DND-41 (cell line): ENCODE measurements around the gene NUMBL.

Experiments used
- ATAC-seq: fragments of 200-7000 bp; cut with Tn5 transposase; 3 replicates; pipeline ENCODE4 v1.9.1; 2021; ENCODE audit warnings: low read depth; ENCODE audit not compliant: insufficient read depth
- DNase-seq: peaks from one replicate; pipeline ENCODE4 v3.0.0-alpha.2; 2020
- H2AFZ ChIP-seq: 2 replicates; pipeline ENCODE4 v1.6.0; 2012; ENCODE audit warnings: low read depth, low read length
- H3K27ac ChIP-seq: 2 replicates; pipeline ENCODE4 v1.5.1; 2012; ENCODE audit warnings: low read length, inconsistent platforms
- H3K27me3 ChIP-seq: fragments of 200-600 bp; sonication (generic); 2 replicates; pipeline ENCODE4 v1.6.0; 2012; ENCODE audit warnings: low read length, mild to moderate bottlenecking, inconsistent platforms; ENCODE audit not compliant: insufficient read depth, poor library complexity
- H3K36me3 ChIP-seq: 2 replicates; pipeline ENCODE4 v1.5.1; 2012; ENCODE audit warnings: low read length, inconsistent platforms; ENCODE audit not compliant: insufficient read depth
- H3K4me1 ChIP-seq: 2 replicates; pipeline ENCODE4 v1.5.1; 2012; ENCODE audit warnings: mild to moderate bottlenecking, low read length; ENCODE audit not compliant: insufficient read depth
- H3K4me2 ChIP-seq: 2 replicates; pipeline ENCODE4 v1.6.0; 2012; ENCODE audit warnings: mild to moderate bottlenecking, moderate library complexity, low read length, inconsistent platforms; ENCODE audit not compliant: insufficient read depth
- H3K4me3 ChIP-seq, 2 experiments: fragments of 200-600 bp in 1 of 2; shearing (Covaris generic) in 1 of 2; 2 replicates each; pipeline ENCODE4 v1.5.1; 2012 to 2016; ENCODE audit warnings: inconsistent platforms in 2 of 2, low read length in 2 of 2, mild to moderate bottlenecking in 2 of 2, low read depth in 1 of 2, moderate library complexity in 1 of 2
- H3K79me2 ChIP-seq: 2 replicates; pipeline ENCODE4 v1.6.0; 2012; ENCODE audit warnings: low read length, inconsistent platforms; ENCODE audit not compliant: insufficient read depth
- H3K9ac ChIP-seq: 2 replicates; pipeline ENCODE4 v1.6.0; 2012; ENCODE audit warnings: low read depth, mild to moderate bottlenecking, inconsistent platforms, low read length, moderate library complexity
- H3K9me3 ChIP-seq: 2 replicates; pipeline ENCODE4 v1.5.1; 2012; ENCODE audit warnings: low read length, moderate library complexity, mild to moderate bottlenecking, inconsistent platforms; ENCODE audit not compliant: insufficient read depth, severe bottlenecking
- H4K20me1 ChIP-seq: 2 replicates; pipeline ENCODE4 v1.6.0; 2012; ENCODE audit warnings: low read length; ENCODE audit not compliant: insufficient read depth
- CTCF ChIP-seq: IDR thresholded peaks from 2 replicates; pipeline ENCODE4 v1.5.1; 2012; ENCODE audit warnings: borderline replicate concordance, low read length, moderate library complexity, mild to moderate bottlenecking; ENCODE audit not compliant: poor library complexity, severe bottlenecking; ENCODE audit errors: extremely low read depth
- EZH2 ChIP-seq: IDR thresholded peaks from 3 replicates; pipeline ENCODE4 v1.6.1; 2012; ENCODE audit warnings: borderline replicate concordance, low read depth, mild to moderate bottlenecking, moderate library complexity, low read length, inconsistent platforms; ENCODE audit not compliant: severe bottlenecking

Gene NUMBL

DNA sequence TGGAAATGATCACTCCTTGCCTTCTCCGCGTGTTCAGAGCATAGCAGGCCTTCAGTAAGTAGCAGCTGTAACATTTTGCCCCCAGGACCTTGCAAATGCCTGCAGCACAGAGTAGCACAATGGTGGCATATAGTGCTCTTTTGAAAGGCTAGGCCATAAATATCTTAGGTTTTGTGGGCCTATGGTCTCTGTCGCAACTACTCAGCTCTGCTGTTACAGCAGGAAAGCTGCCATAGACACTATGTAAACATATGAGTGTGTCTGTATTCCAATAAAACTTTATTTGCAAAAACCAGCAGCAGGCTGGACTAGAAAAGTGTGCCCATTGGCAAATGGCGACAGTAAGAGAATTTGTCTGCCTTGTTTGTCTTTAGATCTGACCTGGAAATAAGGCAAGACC is 35.8 kb upstream of the NUMBL start:
- ATAC-seq (no peak), DNase-seq (no peak)
- H3K4me1 ChIP-seq = no peaks in the 10 kb centered on the region
- H2AFZ ChIP-seq = no peak overlapping the region
- H3K9ac ChIP-seq = no peak overlapping the region
- peaks cover 9% of the 10 kb centered on the region; the same call in 1 of the 2 replicates for H3K79me2 ChIP-seq
- no peak overlapping the region for H3K4me3 ChIP-seq
- no peaks in the 10 kb centered on the region for H4K20me1 ChIP-seq
- TF ChIP-seq EZH2 (no peak), CTCF (no peak)
- no peaks in the 10 kb centered on the region for H3K9me3 ChIP-seq
- H3K36me3 ChIP-seq = peaks cover 46% of the 10 kb centered on the region
- no peak overlapping the region for H3K4me2 ChIP-seq
- H3K27ac ChIP-seq = no peak overlapping the region
- H3K27me3 ChIP-seq = no peaks in the 10 kb centered on the region

- Histone ChIP-seq H3K4me1 (peaks cover 13% of the 10 kb centered on the region), H3K9me3 (no peaks in the 10 kb centered on the region), H3K27me3 (no peaks in the 10 kb centered on the region), H3K4me3 (no peak overlapping the region), H4K20me1 (no peaks in the 10 kb centered on the region), H3K4me2 (no peak overlapping the region), H3K79me2 (peaks cover 21% of the 10 kb centered on the region; the same call in 1 of the 2 replicates), H2AFZ (no peak overlapping the region), H3K27ac (no peak overlapping the region), H3K9ac (no peak overlapping the region), H3K36me3 (peaks cover 40% of the 10 kb centered on the region)
- ATAC-seq = no peak
- DNase-seq = no peak
- no peak for TF ChIP-seq CTCF
- no peak for TF ChIP-seq EZH2
These were observed 34.4 kb upstream of the NUMBL start for GRCh38 chr19:40724855-40725254.

- H4K20me1 ChIP-seq = peaks cover 2% of the 10 kb centered on the region; the same call in 1 of the 2 replicates
- H3K9me3 ChIP-seq = no peaks in the 10 kb centered on the region
- no peak overlapping the region for H3K4me3 ChIP-seq
- no peak overlapping the region for H3K9ac ChIP-seq
- DNase-seq (no peak), ATAC-seq (no peak)
- H3K4me1 ChIP-seq = peaks cover 19% of the 10 kb centered on the region
- H3K4me2 ChIP-seq = no peak overlapping the region
- H3K27ac ChIP-seq = no peak overlapping the region
- H3K27me3 ChIP-seq = no peaks in the 10 kb centered on the region
- H3K36me3 ChIP-seq = peaks cover 40% of the 10 kb centered on the region
- H2AFZ ChIP-seq = no peak overlapping the region
- TF ChIP-seq EZH2 = no peak
- no peak for TF ChIP-seq CTCF
- peaks cover 26% of the 10 kb centered on the region for H3K79me2 ChIP-seq
These were observed 33.9 kb upstream of the NUMBL start for GRCh38 chr19:40724315-40724714.
